OCI-LY7 (cell line): Measurements from ENCODE around the gene FCMR. TPM values are rescaled to one million over a fixed set of nuclear protein-coding genes. Genes with fewer than 3 reads are reported as not detected.

Experiments
- BruUV-seq: library from RNA; stranded (reverse); fragments of 400-500 nt; replicated peaks from 2 replicates; lab custom pipeline; 2021; lab: Mats Ljungman, UMichigan
- CTCF ChIA-PET: fragments of 300-600 bp; sonication (Branson Sonifier 250); formaldehyde crosslinking; loops from one replicate; lab custom pipeline; 2022; ENCODE audit warnings: antibody characterized with exemption; ENCODE audit not compliant: unreplicated experiment; lab: Charles Lee
- POLR2A ChIA-PET: fragments of 300-600 bp; sonication (Branson Sonifier 250); formaldehyde crosslinking; loops from one replicate; lab custom pipeline; 2022; ENCODE audit warnings: antibody characterized with exemption; lab: Charles Lee
- DNase-seq: peaks from one replicate; pipeline ENCODE4 v3.0.0-alpha.2; 2015; ENCODE audit warnings: low spot score
- H2AFZ ChIP-seq: fragments of 200-600 bp; sonication (generic), shearing (Covaris generic); 2 replicates; pipeline ENCODE4 v1.6.1; 2014; ENCODE audit warnings: mild to moderate bottlenecking, antibody characterized with exemption, low read length, moderate library complexity
- H3K27ac ChIP-seq: fragments of 200-600 bp; sonication (generic); 2 replicates; pipeline ENCODE4 v1.5.1; 2014; ENCODE audit warnings: mixed run types, low read depth, mild to moderate bottlenecking, moderate library complexity, low read length, inconsistent platforms; ENCODE audit not compliant: poor library complexity, severe bottlenecking
- H3K36me3 ChIP-seq: fragments of 200-600 bp; sonication (generic); 2 replicates; pipeline ENCODE4 v1.6.1; 2014; ENCODE audit warnings: mild to moderate bottlenecking, antibody characterized with exemption, low read length, moderate library complexity, mixed read lengths; ENCODE audit not compliant: insufficient read depth
- H3K4me1 ChIP-seq: fragments of 200-600 bp; sonication (generic); 2 replicates; pipeline ENCODE4 v1.5.1; 2014; ENCODE audit warnings: mild to moderate bottlenecking, low read length; ENCODE audit not compliant: insufficient read depth, poor library complexity, severe bottlenecking
- H3K4me2 ChIP-seq: fragments of 200-600 bp; sonication (generic); 2 replicates; pipeline ENCODE4 v1.6.1; 2014; ENCODE audit warnings: mild to moderate bottlenecking, low read length
- H3K4me3 ChIP-seq: fragments of 200-600 bp; sonication (generic); 2 replicates; pipeline ENCODE4 v1.5.1; 2014; ENCODE audit warnings: mild to moderate bottlenecking, low read depth, low read length; ENCODE audit not compliant: poor library complexity, severe bottlenecking
- H3K79me2 ChIP-seq: fragments of 200-600 bp; sonication (generic); 2 replicates; pipeline ENCODE4 v1.6.1; 2016; ENCODE audit warnings: low read depth, mild to moderate bottlenecking, low read length, moderate library complexity, mixed read lengths; ENCODE audit not compliant: insufficient read depth
- H3K9me2 ChIP-seq: fragments of 200-600 bp; sonication (generic); 2 replicates; pipeline ENCODE4 v1.6.1; 2016; ENCODE audit warnings: mild to moderate bottlenecking, low read length, mixed read lengths; ENCODE audit not compliant: insufficient read depth
- H3K9me3 ChIP-seq: fragments of 200-600 bp; sonication (generic); 2 replicates; pipeline ENCODE4 v1.6.1; 2014; ENCODE audit warnings: mild to moderate bottlenecking, mixed run types, low read length, mixed read lengths
- H4K20me1 ChIP-seq: fragments of 200-600 bp; sonication (generic); 2 replicates; pipeline ENCODE4 v1.6.1; 2014; ENCODE audit warnings: mild to moderate bottlenecking, antibody characterized with exemption, low read length, moderate library complexity, mixed read lengths; ENCODE audit not compliant: insufficient read depth
- CTCF ChIP-seq: fragments of 200-600 bp; sonication (generic); conservative IDR thresholded peaks from 2 replicates; pipeline ENCODE4 v1.5.1; 2014; ENCODE audit warnings: mild to moderate bottlenecking, antibody characterized with exemption, low read length, moderate library complexity, mixed read lengths
- EZH2phosphoT487 ChIP-seq: fragments of 200-600 bp; sonication (generic); IDR thresholded peaks from 2 replicates; pipeline ENCODE4 v1.6.1; 2018; ENCODE audit warnings: low read depth, borderline replicate concordance, mild to moderate bottlenecking, mixed run types, antibody characterized with exemption, low read length, moderate library complexity, mixed read lengths
- intact Hi-C: fragments of 100-400 bp; cut with micrococcal nuclease; formaldehyde crosslinking; loops from one replicate; pipeline ENCODE4 v1.10.0; 2022; ENCODE audit not compliant: unreplicated experiment
- total RNA-seq, 2 experiments: library from RNA; depleted of rRNA in 1 of 2; stranded (reverse); fragments of >200 nt in 1 of 2; shearing (Covaris generic) in 1 of 2; gene quantifications; 2 replicates each; pipeline ENCODE4 v1.2.3, GENCODE V29; 2014 to 2022

FCMR gene
- total RNA-seq, 2 experiments from 2014 or later = 5.2 to 9.2 TPM

DNA sequence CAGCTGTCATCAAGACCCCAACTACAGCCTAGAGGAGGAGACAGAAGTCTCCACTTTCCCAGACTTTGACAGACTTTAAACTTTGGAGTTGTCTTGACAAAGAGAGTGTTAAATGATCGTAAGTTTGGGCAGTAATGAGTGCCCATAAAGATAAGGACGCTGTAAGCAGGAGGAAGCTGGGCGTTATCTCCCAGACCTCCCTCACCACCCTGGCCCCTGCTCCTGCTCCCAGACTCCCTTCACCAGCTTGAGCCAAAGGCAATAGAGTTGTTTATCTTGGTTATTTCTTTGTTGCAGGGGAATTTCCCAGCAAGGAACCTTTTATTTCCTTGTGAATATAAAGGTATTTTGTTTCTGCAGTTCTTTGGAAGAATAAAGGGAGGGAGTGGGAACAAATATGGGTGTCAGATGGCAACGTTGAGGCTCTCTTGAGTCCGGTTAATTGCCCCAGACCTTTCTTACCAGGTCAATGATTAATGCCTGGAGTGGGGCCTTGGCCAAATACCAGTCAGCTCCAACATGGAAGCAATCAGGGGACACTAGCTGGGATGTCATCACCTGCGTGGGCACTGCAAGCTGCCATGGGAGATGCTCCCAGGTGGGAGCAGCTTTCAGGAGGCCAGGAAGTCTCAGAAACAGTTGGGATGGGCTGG is 20.2 kb upstream of the FCMR start:
- H3K4me2 ChIP-seq = no peak overlapping the region
- ChIA-PET CTCF (no interaction called here), POLR2A (interaction anchor here (0.5 kb wide), 1 partner anchor 1590 kb away, joined by 4 read pairs; no protein-coding TSS in a partner anchor)
- no peak for DNase-seq
- no peaks in the 10 kb centered on the region for H3K4me1 ChIP-seq
- H3K36me3 ChIP-seq = no peaks in the 10 kb centered on the region
- no peaks in the 10 kb centered on the region for H3K79me2 ChIP-seq
- intact Hi-C loops = no loop called here
- no peak overlapping the region for H3K4me3 ChIP-seq
- no peak overlapping the region for H3K27ac ChIP-seq
- no peaks in the 10 kb centered on the region for H3K9me2 ChIP-seq
- no peaks in the 10 kb centered on the region for H4K20me1 ChIP-seq
- no peaks in the 10 kb centered on the region for H3K9me3 ChIP-seq
- no peak for TF ChIP-seq EZH2phosphoT487
- no peak for TF ChIP-seq CTCF
- no peak overlapping the region for H2AFZ ChIP-seq
- BruUV-seq = no TSS peak

DNA sequence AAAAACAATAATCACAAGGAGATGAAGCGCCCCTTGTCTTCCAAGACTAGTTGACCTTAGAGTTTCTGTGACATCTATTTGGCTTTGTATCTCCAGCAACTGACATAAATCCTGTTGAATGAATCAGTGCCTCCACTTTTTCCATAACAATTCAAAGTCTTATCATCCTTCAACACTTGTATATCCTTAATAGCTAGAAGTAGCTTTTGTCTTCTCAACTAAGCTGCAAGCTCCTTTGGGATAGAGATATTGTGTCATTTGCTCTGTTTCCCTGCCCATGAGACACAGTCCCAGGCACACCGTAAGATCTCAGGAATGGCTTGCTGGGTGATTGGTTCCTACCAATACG is 18.8 kb upstream of the FCMR start:
- no TSS peak for BruUV-seq
- Histone ChIP-seq H3K4me1 (no peaks in the 10 kb centered on the region), H4K20me1 (no peaks in the 10 kb centered on the region), H3K4me2 (no peak overlapping the region), H3K79me2 (no peaks in the 10 kb centered on the region), H2AFZ (no peak overlapping the region), H3K9me2 (no peaks in the 10 kb centered on the region), H3K36me3 (no peaks in the 10 kb centered on the region), H3K4me3 (no peak overlapping the region), H3K9me3 (no peaks in the 10 kb centered on the region), H3K27ac (no peak overlapping the region)
- ChIA-PET CTCF (no interaction called here), POLR2A (no interaction called here)
- no peak for DNase-seq
- no peak for TF ChIP-seq EZH2phosphoT487
- no peak for TF ChIP-seq CTCF
- intact Hi-C loops = no loop called here

- POLR2A ChIA-PET = no interaction called here
- no peak overlapping the region for H3K4me3 ChIP-seq
- H2AFZ ChIP-seq = no peak overlapping the region
- H3K4me2 ChIP-seq = no peak overlapping the region
- H3K27ac ChIP-seq = no peak overlapping the region
- H3K9me2 ChIP-seq = no peaks in the 10 kb centered on the region
- no peaks in the 10 kb centered on the region for H3K9me3 ChIP-seq
- no peaks in the 10 kb centered on the region for H3K4me1 ChIP-seq
- no peak for DNase-seq
- CTCF ChIA-PET = no interaction called here
- H4K20me1 ChIP-seq = no peaks in the 10 kb centered on the region
- H3K36me3 ChIP-seq = no peaks in the 10 kb centered on the region
- intact Hi-C loops = no loop called here
- no peaks in the 10 kb centered on the region for H3K79me2 ChIP-seq
- no peak for TF ChIP-seq EZH2phosphoT487
- no peak for TF ChIP-seq CTCF
- no TSS peak for BruUV-seq
Measured at GRCh38 chr1:206939841-206940587, 18.3 kb upstream of the FCMR start.
